Heart left ventricle (tissue), 16 donors: ENCODE data around the gene STK25. TPM values are rescaled to one million over a fixed set of nuclear protein-coding genes. Genes with fewer than 3 reads are reported as not detected.

Experiments used
- ATAC-seq, 4 donors: fragments of 200-7000 bp; cut with Tn5 transposase; one replicate each; pipeline ENCODE4 v1.9.1; 2020 to 2022; ENCODE audit warnings: moderate library complexity in 4 of 4, mild to moderate bottlenecking in 3 of 4, moderate number of reproducible peaks in 1 of 4
- DNase-seq, 5 donors: peaks; one replicate each; pipeline ENCODE4 v3.0.0-alpha.2; 2020
- H3K27ac ChIP-seq, 12 donors: fragments of 200-600 bp; sonication (generic) in 4 of 12; one replicate each; pipeline versions ENCODE4 v1.5.0 to v1.8.0; 2016 to 2022; ENCODE audit warnings: mild to moderate bottlenecking in 2 of 12
- H3K27me3 ChIP-seq, 9 donors: fragments of 200-600 bp; sonication (generic) in 2 of 9; one replicate each; pipeline versions ENCODE4 v1.5.1 to v1.8.0; 2016 to 2022; ENCODE audit warnings: mild to moderate bottlenecking in 3 of 9
- H3K36me3 ChIP-seq, 9 donors: fragments of 200-600 bp; sonication (generic) in 2 of 9; one replicate each; pipeline versions ENCODE4 v1.5.0 to v1.8.0; 2018 to 2022; ENCODE audit warnings: mild to moderate bottlenecking in 2 of 9
- H3K4me1 ChIP-seq, 12 donors: fragments of 200-600 bp; sonication (generic) in 4 of 12; one replicate each; pipeline versions ENCODE4 v1.5.0 to v1.8.0; 2016 to 2022; ENCODE audit warnings: mild to moderate bottlenecking in 3 of 12
- H3K4me3 ChIP-seq, 12 donors: fragments of 200-600 bp; sonication (generic) in 4 of 12; one replicate each; pipeline versions ENCODE4 v1.5.0 to v1.8.0; 2017 to 2022; ENCODE audit warnings: mild to moderate bottlenecking in 9 of 12, moderate library complexity in 4 of 12
- H3K9me3 ChIP-seq, 12 donors: fragments of 200-600 bp; sonication (generic) in 4 of 12; one replicate each; pipeline versions ENCODE4 v1.5.0 to v1.8.0; 2016 to 2022; ENCODE audit warnings: mild to moderate bottlenecking in 1 of 12
- POLR2A ChIP-seq, 2 donors: fragments of 450-650 bp; IDR thresholded peaks; one replicate each; pipeline ENCODE4 v1.6.1; 2017; ENCODE audit warnings: antibody characterized with exemption in 2 of 2, mild to moderate bottlenecking in 2 of 2, moderate library complexity in 2 of 2
- WGBS, 4 donors: extraction: QIAGEN DNeasy Blood & Tissue Kit in 2 of 4; methylation state at CpG; one replicate each; pipeline versions ENCODE4 v1.1.5 to v1.1.7; 2013 to 2018; 5-methylcytosine and 5-hydroxymethylcytosine counted together
- intact Hi-C, 10 donors: fragments of 100-400 bp; cut with DNase I; formaldehyde crosslinking; loops; one replicate each; pipeline versions ENCODE4 v1.11.1 to v1.14.2; 2022
- polyA plus RNA-seq, 2 donors: library from polyadenylated mRNA; stranded (reverse); fragments of 200-250 nt; gene quantifications; one replicate each; pipeline ENCODE4 v1.2.3, GENCODE V29; 2013
- total RNA-seq, 9 donors: library from RNA; depleted of rRNA in 2 of 9; stranded (reverse); fragments of >200 nt in 2 of 9; fragmentation: NEBNext Ultra II Directional in 3 of 9; extraction: Animal tissue kit (Norgen Biotek cat#: 25700) in 3 of 9; gene quantifications; one replicate each; pipeline versions ENCODE4 v1.1.0 to v1.2.4, GENCODE V29; 2016 to 2023
- TF ChIP-seq, protein P1 (sequence below), 12 donors: fragments of 200-600 bp; sonication (generic) in 4 of 12; IDR thresholded peaks; one replicate each; pipeline versions ENCODE4 v1.5.0 to v1.8.0; 2018 to 2022; ENCODE audit warnings: antibody characterized with exemption in 12 of 12, mild to moderate bottlenecking in 5 of 12
- donor health status: ischemic (EF 13 %, LVEDD 7.1; RV severe dilation, severe dysfunction).
- donor health status: healthy with polysubstance abuse.
- donor health status: DM: no; HTN: yes; CAD: no.
- donor health status: DM: no; HTN: no; CAD: no.
- donor health status: ischemic (EF 25% LVEDD 6.9; RV normal size, moderate dysfunction).
- donor health status: ischemic (EF 25% LVEDD 5.7; RV mildly dilated, moderate dysfunction).
- donor health status: healthy.
- donor health status: DM: yes; HTN: yes; CAD: no.
- donor health status: ischemic (EF 35%, LVEDD 5.7; RV mildly dilated, moderate dysfunction).
- donor health status: nonischemic (EF 11% LVEDD 7.7; RV severe dilation, severe dysfunction).
- donor health status: DM: yes; HTN: yes; CAD: no.
- donor health status: PGD.
- donor health status: ischemic (EF 29% LVEDD 5.4; RV normal size, mild dysfunction).
- donor health status: nonischemic (EF 23%, LVEDD 6.1; RV moderate dilation, normal function).

STK25 gene
- total and polyA plus RNA-seq, 11 donors = 76.8 to 186 (median 94.8) TPM

DNA sequence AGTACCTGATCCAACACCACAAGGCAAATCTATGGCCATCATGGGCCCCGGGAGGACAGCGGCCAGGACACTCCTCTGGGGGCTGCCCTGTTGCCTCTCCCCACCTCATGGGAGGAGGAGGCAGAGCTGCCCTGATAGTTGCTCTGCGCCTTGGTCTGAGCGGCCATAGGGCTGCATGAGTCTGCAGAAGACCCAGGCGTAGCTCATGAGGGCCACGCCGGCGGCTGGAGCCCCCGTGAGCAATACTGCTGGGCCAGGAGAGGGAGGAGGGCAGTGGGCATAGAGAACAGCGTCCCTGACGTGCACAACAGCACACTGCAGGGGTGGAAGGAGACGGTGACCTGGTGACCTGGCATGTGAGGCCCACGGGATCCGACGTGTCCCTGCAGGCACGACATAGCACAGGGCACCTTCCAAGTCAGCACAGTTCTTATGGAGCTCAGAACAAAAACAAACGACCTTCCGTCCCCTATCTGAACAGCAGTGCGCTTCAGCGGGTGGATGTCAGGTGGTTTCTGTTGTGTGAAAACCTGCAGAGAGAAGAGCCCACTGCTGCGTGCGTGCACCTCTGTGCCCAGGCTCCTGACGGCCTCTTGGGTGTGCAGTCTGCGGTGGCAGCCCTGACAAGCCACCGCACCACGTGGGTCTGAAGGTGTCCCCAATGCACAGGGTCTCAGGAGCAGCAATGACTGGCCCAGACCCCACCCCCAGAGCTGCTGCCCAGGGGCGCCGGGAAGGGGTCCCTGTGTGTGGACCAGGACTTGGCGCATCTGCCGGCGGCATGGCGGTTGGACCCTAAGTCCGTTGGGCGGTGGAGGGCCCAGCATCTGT is 13.0 kb downstream of the STK25 start:
- no peak overlapping the region for H3K4me3 ChIP-seq
- no peak overlapping the region for H3K27ac ChIP-seq
- H3K27me3 ChIP-seq = no peaks in the 10 kb centered on the region
- TF ChIP-seq, protein P1, sequence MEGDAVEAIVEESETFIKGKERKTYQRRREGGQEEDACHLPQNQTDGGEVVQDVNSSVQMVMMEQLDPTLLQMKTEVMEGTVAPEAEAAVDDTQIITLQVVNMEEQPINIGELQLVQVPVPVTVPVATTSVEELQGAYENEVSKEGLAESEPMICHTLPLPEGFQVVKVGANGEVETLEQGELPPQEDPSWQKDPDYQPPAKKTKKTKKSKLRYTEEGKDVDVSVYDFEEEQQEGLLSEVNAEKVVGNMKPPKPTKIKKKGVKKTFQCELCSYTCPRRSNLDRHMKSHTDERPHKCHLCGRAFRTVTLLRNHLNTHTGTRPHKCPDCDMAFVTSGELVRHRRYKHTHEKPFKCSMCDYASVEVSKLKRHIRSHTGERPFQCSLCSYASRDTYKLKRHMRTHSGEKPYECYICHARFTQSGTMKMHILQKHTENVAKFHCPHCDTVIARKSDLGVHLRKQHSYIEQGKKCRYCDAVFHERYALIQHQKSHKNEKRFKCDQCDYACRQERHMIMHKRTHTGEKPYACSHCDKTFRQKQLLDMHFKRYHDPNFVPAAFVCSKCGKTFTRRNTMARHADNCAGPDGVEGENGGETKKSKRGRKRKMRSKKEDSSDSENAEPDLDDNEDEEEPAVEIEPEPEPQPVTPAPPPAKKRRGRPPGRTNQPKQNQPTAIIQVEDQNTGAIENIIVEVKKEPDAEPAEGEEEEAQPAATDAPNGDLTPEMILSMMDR (IDR thresholded peaks at IDR 0.05) = no peak
- no peak for TF ChIP-seq POLR2A (IDR thresholded peaks at IDR 0.05)
- ATAC-seq (no peak), DNase-seq (no peak)
- intact Hi-C loops = no loop called here
- no peaks in the 10 kb centered on the region for H3K4me1 ChIP-seq
- H3K36me3 ChIP-seq = peaks cover 2 to 91% (median 68%) of the 10 kb centered on the region in 9 donors
- 80 to 88% (median 85%) methylated on average over 29 to 34 of the region's 34 CpGs for WGBS, 4 donors
- H3K9me3 ChIP-seq = no peaks in the 10 kb centered on the region

DNA sequence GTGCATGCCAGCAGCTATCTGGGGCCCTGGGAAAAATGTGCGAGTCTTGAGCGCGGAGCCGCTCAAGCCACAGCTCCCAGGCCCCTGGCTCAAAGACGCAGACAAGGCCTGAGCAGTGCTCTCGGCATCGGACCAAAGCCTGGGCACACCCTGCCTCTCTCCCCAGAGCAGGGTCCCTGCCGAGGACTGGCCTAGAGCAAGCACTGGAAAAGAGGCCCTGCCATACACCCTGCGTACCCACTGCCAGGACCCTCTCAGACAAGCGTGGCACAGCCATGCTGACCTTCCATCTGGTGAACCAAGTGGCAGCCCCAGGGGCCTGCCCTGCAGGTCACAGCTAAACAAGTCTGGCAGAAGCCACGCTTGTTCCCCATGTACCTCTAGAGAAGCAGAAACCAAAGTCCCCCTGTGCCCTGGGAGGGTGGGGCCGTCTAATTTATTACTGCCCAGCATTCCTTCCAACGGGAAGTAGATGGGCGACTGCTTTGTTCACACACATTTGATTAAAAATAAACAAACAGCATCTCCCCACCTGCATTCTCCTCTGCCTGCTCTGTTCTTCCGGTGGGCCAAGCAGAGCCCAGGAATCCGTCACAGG is 14.0 kb downstream of the STK25 start:
- no peaks in the 10 kb centered on the region for H3K9me3 ChIP-seq
- intact Hi-C loops = no loop called here
- DNase-seq (no peak), ATAC-seq (no peak)
- no peak overlapping the region for H3K4me3 ChIP-seq
- peaks cover 2 to 89% (median 66%) of the 10 kb centered on the region in 9 donors for H3K36me3 ChIP-seq
- 84 to 92% (median 87%) methylated on average over 11 to 16 of the region's 16 CpGs for WGBS, 4 donors
- H3K27ac ChIP-seq = no peak overlapping the region
- H3K27me3 ChIP-seq = no peaks in the 10 kb centered on the region
- TF ChIP-seq POLR2A (IDR thresholded peaks at IDR 0.05) = no peak
- TF ChIP-seq, protein P1 (IDR thresholded peaks at IDR 0.05) = no peak
- H3K4me1 ChIP-seq = no peaks in the 10 kb centered on the region

DNA sequence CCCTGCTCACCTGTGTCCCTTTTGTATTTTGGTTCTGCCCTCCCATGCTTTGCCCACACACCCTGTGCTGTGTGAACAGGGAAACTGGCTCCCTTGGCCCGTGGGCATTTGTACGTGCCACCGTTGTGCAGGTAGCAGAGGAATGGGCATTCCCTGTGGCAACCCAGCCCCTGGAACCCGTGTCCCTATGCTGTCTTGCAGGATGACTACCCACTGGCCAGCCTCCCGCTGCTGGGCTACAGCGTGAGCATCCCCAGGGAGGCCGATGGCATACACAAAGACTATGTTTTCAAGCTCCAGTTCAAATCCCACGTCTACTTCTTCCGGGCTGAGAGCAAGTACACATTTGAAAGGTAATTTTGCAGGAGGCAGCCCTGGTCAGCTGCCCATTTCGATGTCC is 15.3 kb downstream of the STK25 start:
- WGBS, 4 donors = 84 to 93% (median 91%) methylated on average over 9 to 10 of the region's 10 CpGs
- H3K27me3 ChIP-seq = no peaks in the 10 kb centered on the region
- intact Hi-C loops = no loop called here
- DNase-seq (no peak), ATAC-seq (no peak)
- H3K27ac ChIP-seq = no peak overlapping the region
- no peak overlapping the region for H3K4me3 ChIP-seq
- H3K36me3 ChIP-seq = peaks cover 2 to 77% (median 53%) of the 10 kb centered on the region in 9 donors
- no peaks in the 10 kb centered on the region for H3K4me1 ChIP-seq
- TF ChIP-seq, protein P1 (IDR thresholded peaks at IDR 0.05) = no peak
- no peak for TF ChIP-seq POLR2A (IDR thresholded peaks at IDR 0.05)
- H3K9me3 ChIP-seq = no peaks in the 10 kb centered on the region

DNA sequence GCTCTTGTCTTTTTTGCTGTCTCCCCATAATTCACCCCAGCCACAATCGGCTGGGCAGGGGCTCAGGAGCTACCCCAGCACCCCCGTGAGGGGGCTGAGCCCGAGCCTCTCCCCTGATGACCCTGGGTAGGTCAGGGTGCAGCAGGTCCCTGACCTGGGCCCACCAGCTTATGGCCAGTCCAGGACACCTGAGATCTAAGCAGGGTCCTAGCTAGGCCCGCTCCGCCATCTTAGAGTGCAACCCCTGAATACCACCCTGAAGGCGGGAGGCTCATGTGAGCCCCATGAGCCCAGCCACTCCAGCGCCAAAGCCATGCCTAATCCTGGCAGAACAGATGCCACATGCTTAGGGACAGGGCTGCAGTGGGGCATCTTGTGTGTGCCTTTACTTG is 16.2 kb downstream of the STK25 start:
- Histone ChIP-seq H3K4me1 (no peaks in the 10 kb centered on the region), H3K27me3 (no peaks in the 10 kb centered on the region), H3K9me3 (no peaks in the 10 kb centered on the region), H3K36me3 (peaks cover 2 to 68% (median 45%) of the 10 kb centered on the region in 9 donors), H3K4me3 (no peak overlapping the region), H3K27ac (no peak overlapping the region)
- DNase-seq (no peak), ATAC-seq (no peak)
- WGBS, 4 donors = 89 to 97% (median 96%) methylated on average over 6 to 7 of the region's 7 CpGs
- TF ChIP-seq, protein P1 (IDR thresholded peaks at IDR 0.05) = no peak
- TF ChIP-seq POLR2A (IDR thresholded peaks at IDR 0.05) = no peak
- intact Hi-C loops = no loop called here
